Epithelial cell of prostate (primary cell): ENCODE measurements around the gene SH3D19.

ENCODE experiments used
- DNase-seq: peaks from one replicate; pipeline ENCODE4 v3.0.0-alpha.2; 2011; ENCODE audit warnings: low read depth, low spot score
- H3K27ac ChIP-seq: fragments of 450-650 bp; 2 replicates; pipeline ENCODE4 v1.5.1; 2017; ENCODE audit warnings: mild to moderate bottlenecking

SH3D19 gene

GRCh38 chr4:151117371-151117962, 207.9 kb downstream of the SH3D19 start:
- H3K27ac ChIP-seq, result no peak overlapping the region
- DNase-seq, result no peak

- H3K27ac ChIP-seq, result peak overlapping the region; percentile 35
- DNase-seq, result no peak
Measured at GRCh38 chr4:151114986-151115385, 210.4 kb downstream of the SH3D19 start.

- H3K27ac ChIP-seq, result peak overlapping the region; percentile 35
- DNase-seq, result no peak
Measured at GRCh38 chr4:151114338-151114737, 211.1 kb downstream of the SH3D19 start.

GRCh38 chr4:151110236-151110635, 215.2 kb downstream of the SH3D19 start:
- DNase-seq, result no peak
- H3K27ac ChIP-seq, result no peak overlapping the region

- no peak overlapping the region for H3K27ac ChIP-seq
- no peak for DNase-seq
Measured at GRCh38 chr4:151107063-151107462, 218.3 kb downstream of the SH3D19 start.

GRCh38 chr4:151105454-151106032, 219.9 kb downstream of the SH3D19 start:
- H3K27ac ChIP-seq, result no peak overlapping the region
- DNase-seq, result no peak

GRCh38 chr4:151104621-151105020, 220.8 kb downstream of the SH3D19 start:
- DNase-seq, result no peak
- H3K27ac ChIP-seq, result no peak overlapping the region

GRCh38 chr4:151103758-151104157, 221.6 kb downstream of the SH3D19 start:
- no peak overlapping the region for H3K27ac ChIP-seq
- DNase-seq, result no peak

- H3K27ac ChIP-seq, result peak overlapping the region; percentile 87
- no peak for DNase-seq
Measured at GRCh38 chr4:151100531-151100930, 224.9 kb downstream of the SH3D19 start.

GRCh38 chr4:151099976-151100417, 225.4 kb downstream of the SH3D19 start:
- H3K27ac ChIP-seq, result peak overlapping the region; percentile 87
- no peak for DNase-seq

- peak within 1 kb of the TSS; percentile 87 for H3K27ac ChIP-seq
- DNase-seq, result peak; percentile 93
Measured at GRCh38 chr4:151099229-151099975, 226.0 kb downstream of the SH3D19 start, which contains the start of gene RPS3A. TSS of gene RPS3A (plus strand) at chr4:151099628. CDS start at chr4:151099653, 25 bp downstream.

- peak overlapping the region; percentile 87 for H3K27ac ChIP-seq
Measured at GRCh38 chr4:151098979-151099228, 226.5 kb downstream of the SH3D19 start.

GRCh38 chr4:151097759-151098158, 227.6 kb downstream of the SH3D19 start:
- DNase-seq, result no peak
- H3K27ac ChIP-seq, result no peak overlapping the region

More at GRCh38 chr4:151098979-151099228, 226.5 kb downstream of the SH3D19 start:
- DNase-seq, result no peak

GRCh38 chr4:151095142-151095541, 230.3 kb downstream of the SH3D19 start:
- no peak overlapping the region for H3K27ac ChIP-seq
- no peak for DNase-seq

GRCh38 chr4:151094290-151094751, 231.1 kb downstream of the SH3D19 start:
- DNase-seq, result no peak
- no peak overlapping the region for H3K27ac ChIP-seq

GRCh38 chr4:151093203-151093602, 232.2 kb downstream of the SH3D19 start:
- H3K27ac ChIP-seq, result no peak overlapping the region
- no peak for DNase-seq

GRCh38 chr4:151092488-151092887, 232.9 kb downstream of the SH3D19 start:
- H3K27ac ChIP-seq, result no peak overlapping the region
- DNase-seq, result no peak

GRCh38 chr4:151091047-151091446, 234.4 kb downstream of the SH3D19 start:
- H3K27ac ChIP-seq, result no peak overlapping the region
- no peak for DNase-seq

GRCh38 chr4:151087467-151087866, 237.9 kb downstream of the SH3D19 start:
- DNase-seq, result no peak
- no peak overlapping the region for H3K27ac ChIP-seq

GRCh38 chr4:151077978-151078377, 247.4 kb downstream of the SH3D19 start:
- DNase-seq, result peak; percentile 48
- peak overlapping the region; percentile 12 for H3K27ac ChIP-seq

GRCh38 chr4:151074416-151074916, 250.9 kb downstream of the SH3D19 start:
- DNase-seq, result no peak
- H3K27ac ChIP-seq, result no peak overlapping the region
